ENCODE measurements around the gene NCCRP1. TPM values are rescaled to one million over a fixed set of nuclear protein-coding genes. Genes with fewer than 3 reads are reported as not detected.

The NCCRP1 gene
- total and polyA plus RNA-seq, 4 donors: not detected

DNA sequence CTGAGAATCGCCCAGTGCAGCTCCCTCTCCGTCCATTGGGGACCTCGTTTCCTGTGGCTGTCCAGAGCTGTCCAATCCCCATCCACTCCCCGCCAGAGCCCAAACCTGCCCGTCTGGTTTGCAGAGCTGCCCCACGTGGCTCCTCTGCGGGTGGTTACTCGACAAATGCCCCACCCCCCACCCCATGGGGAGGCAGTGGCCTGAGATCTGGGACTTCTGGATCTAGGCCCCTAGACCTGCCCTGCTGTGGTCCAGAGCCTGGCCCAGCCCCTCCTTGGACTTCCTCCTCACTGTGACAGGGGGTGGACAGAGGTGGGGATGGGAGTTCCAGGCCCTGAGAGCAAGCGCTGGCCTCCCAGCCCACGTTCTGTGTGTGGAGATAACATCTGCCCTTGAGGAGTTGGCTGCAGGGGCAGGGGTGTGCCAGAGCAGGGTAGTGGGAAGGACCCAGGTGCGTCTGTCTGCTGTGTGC, 42.1 kb upstream of the NCCRP1 start:
- Histone ChIP-seq H3K9me3 (ENCODE audit: control insufficient read depth in 4 of 4, low read length in 3 of 4) (no peaks in the 10 kb centered on the region), H3K27me3 (ENCODE audit: control insufficient read depth in 4 of 4, insufficient read depth in 4 of 4, low read length in 3 of 4) (no peaks in the 10 kb centered on the region), H3K4me3 (ENCODE audit: low read depth in 1 of 3, low read length in 3 of 3) (no peak overlapping the region), H3K4me1 (ENCODE audit: control insufficient read depth in 4 of 4, insufficient read depth in 4 of 4, low read length in 3 of 4) (peaks cover 21 to 49% (median 35%) of the 10 kb centered on the region in 4 donors), H3K9ac (ENCODE audit: low read depth in 1 of 2, low read length in 2 of 2) (no peak overlapping the region), H3K27ac (ENCODE audit: low read depth in 1 of 2, low read length in 2 of 2) (peak overlapping the region; percentile 61 to 87), H3K36me3 (ENCODE audit: control insufficient read depth in 4 of 4, insufficient read depth in 3 of 4, low read depth in 1 of 4, low read length in 3 of 4) (no peaks in the 10 kb centered on the region)
- DNase-seq (ENCODE audit: low spot score): no peak
- TF ChIP-seq MAX (IDR thresholded peaks at IDR 0.05): no peak
- TF ChIP-seq EGR1 (IDR thresholded peaks at IDR 0.05; ENCODE audit: low read depth in 2 of 2): no peak
- TF ChIP-seq JUND (IDR thresholded peaks at IDR 0.05): no peak
- TF ChIP-seq, protein P1, sequence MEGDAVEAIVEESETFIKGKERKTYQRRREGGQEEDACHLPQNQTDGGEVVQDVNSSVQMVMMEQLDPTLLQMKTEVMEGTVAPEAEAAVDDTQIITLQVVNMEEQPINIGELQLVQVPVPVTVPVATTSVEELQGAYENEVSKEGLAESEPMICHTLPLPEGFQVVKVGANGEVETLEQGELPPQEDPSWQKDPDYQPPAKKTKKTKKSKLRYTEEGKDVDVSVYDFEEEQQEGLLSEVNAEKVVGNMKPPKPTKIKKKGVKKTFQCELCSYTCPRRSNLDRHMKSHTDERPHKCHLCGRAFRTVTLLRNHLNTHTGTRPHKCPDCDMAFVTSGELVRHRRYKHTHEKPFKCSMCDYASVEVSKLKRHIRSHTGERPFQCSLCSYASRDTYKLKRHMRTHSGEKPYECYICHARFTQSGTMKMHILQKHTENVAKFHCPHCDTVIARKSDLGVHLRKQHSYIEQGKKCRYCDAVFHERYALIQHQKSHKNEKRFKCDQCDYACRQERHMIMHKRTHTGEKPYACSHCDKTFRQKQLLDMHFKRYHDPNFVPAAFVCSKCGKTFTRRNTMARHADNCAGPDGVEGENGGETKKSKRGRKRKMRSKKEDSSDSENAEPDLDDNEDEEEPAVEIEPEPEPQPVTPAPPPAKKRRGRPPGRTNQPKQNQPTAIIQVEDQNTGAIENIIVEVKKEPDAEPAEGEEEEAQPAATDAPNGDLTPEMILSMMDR (IDR thresholded peaks at IDR 0.05; ENCODE audit: low read depth, low read length, missing input control): no peak
- TF ChIP-seq ZBTB33 (IDR thresholded peaks at IDR 0.05): no peak
- no peak for TF ChIP-seq ATF3 (IDR thresholded peaks at IDR 0.05)
- TF ChIP-seq NR2F2 (IDR thresholded peaks at IDR 0.05): no peak
- TF ChIP-seq TAF1 (conservative IDR thresholded peaks at IDR 0.05): no peak
- TF ChIP-seq FOXA2 (IDR thresholded peaks at IDR 0.05): no peak
- TF ChIP-seq, protein P2, sequence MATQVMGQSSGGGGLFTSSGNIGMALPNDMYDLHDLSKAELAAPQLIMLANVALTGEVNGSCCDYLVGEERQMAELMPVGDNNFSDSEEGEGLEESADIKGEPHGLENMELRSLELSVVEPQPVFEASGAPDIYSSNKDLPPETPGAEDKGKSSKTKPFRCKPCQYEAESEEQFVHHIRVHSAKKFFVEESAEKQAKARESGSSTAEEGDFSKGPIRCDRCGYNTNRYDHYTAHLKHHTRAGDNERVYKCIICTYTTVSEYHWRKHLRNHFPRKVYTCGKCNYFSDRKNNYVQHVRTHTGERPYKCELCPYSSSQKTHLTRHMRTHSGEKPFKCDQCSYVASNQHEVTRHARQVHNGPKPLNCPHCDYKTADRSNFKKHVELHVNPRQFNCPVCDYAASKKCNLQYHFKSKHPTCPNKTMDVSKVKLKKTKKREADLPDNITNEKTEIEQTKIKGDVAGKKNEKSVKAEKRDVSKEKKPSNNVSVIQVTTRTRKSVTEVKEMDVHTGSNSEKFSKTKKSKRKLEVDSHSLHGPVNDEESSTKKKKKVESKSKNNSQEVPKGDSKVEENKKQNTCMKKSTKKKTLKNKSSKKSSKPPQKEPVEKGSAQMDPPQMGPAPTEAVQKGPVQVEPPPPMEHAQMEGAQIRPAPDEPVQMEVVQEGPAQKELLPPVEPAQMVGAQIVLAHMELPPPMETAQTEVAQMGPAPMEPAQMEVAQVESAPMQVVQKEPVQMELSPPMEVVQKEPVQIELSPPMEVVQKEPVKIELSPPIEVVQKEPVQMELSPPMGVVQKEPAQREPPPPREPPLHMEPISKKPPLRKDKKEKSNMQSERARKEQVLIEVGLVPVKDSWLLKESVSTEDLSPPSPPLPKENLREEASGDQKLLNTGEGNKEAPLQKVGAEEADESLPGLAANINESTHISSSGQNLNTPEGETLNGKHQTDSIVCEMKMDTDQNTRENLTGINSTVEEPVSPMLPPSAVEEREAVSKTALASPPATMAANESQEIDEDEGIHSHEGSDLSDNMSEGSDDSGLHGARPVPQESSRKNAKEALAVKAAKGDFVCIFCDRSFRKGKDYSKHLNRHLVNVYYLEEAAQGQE (IDR thresholded peaks at IDR 0.05): no peak
- TF ChIP-seq SP1 (IDR thresholded peaks at IDR 0.05): no peak
- 68% methylated on average over 11 of the region's 11 CpGs for WGBS

DNA sequence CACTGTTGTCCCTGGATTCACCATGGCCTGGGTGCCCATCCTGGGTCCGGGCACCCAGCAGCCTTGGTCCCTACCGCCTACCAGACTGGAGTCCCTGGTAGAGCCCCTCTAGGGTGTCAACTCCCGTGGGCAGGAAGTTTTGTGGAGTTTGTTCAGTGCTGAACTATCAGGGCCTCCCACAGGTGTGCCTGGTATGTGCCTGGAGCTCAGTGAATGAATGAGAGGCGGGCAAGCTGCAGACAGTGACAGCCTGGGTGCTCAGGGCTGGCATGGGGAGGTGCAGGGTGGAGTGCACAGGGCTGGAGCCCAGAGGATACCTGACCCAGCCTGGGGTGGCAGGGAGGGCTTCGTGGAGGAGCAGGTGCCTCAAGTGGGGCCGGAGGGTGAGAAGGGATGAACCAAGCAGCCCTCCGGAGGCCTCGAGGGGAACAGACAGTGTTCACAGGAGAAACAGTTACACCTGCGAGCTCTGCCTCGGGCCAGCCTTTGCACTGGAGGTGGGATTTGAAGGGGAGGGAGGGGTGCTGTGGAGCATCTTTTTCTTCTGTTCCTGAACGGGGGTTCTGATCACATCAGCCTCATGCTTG, 41.6 kb upstream of the NCCRP1 start:
- Histone ChIP-seq H3K9ac (ENCODE audit: low read depth in 1 of 2, low read length in 2 of 2) (no peak overlapping the region), H3K36me3 (ENCODE audit: control insufficient read depth in 4 of 4, insufficient read depth in 3 of 4, low read depth in 1 of 4, low read length in 3 of 4) (no peaks in the 10 kb centered on the region), H3K4me1 (ENCODE audit: control insufficient read depth in 4 of 4, insufficient read depth in 4 of 4, low read length in 3 of 4) (peaks cover 21 to 51% (median 40%) of the 10 kb centered on the region in 4 donors), H3K27ac (ENCODE audit: low read depth in 1 of 2, low read length in 2 of 2) (peak overlapping the region; percentile 61 to 87), H3K9me3 (ENCODE audit: control insufficient read depth in 4 of 4, low read length in 3 of 4) (no peaks in the 10 kb centered on the region), H3K27me3 (ENCODE audit: control insufficient read depth in 4 of 4, insufficient read depth in 4 of 4, low read length in 3 of 4) (no peaks in the 10 kb centered on the region), H3K4me3 (ENCODE audit: low read depth in 1 of 3, low read length in 3 of 3) (no peak overlapping the region)
- 87% methylated on average over 11 of the region's 11 CpGs for WGBS
- DNase-seq (ENCODE audit: low spot score): no peak
- no peak for TF ChIP-seq EGR1 (IDR thresholded peaks at IDR 0.05; ENCODE audit: low read depth in 2 of 2)
- no peak for TF ChIP-seq SP1 (IDR thresholded peaks at IDR 0.05)
- TF ChIP-seq JUND (IDR thresholded peaks at IDR 0.05): no peak
- no peak for TF ChIP-seq ZBTB33 (IDR thresholded peaks at IDR 0.05)
- TF ChIP-seq, protein P2 (IDR thresholded peaks at IDR 0.05): no peak
- TF ChIP-seq YY1 (IDR thresholded peaks at IDR 0.05): no peak
- no peak for TF ChIP-seq RXRA (IDR thresholded peaks at IDR 0.05)
- no peak for TF ChIP-seq FOXA2 (IDR thresholded peaks at IDR 0.05)
- TF ChIP-seq TAF1 (conservative IDR thresholded peaks at IDR 0.05): no peak
- TF ChIP-seq GABPA (IDR thresholded peaks at IDR 0.05 in 1 of 2, conservative IDR thresholded peaks at IDR 0.05 in 1 of 2): no peak

Data from liver (tissue), 9 donors.